Fibroblast of skin of left quadriceps (primary cell): ENCODE results near the gene KRTAP1-4.
"Not testable (repeated sequence)": the region's sequence is repeated elsewhere in the genome, so short reads cannot be mapped to it uniquely, and the experiment has no call there.

Experiments
- DNase-seq, 2 experiments: peaks; one replicate each; pipeline ENCODE4 v3.0.0-alpha.2; 2013; ENCODE audit warnings: low read depth in 2 of 2

KRTAP1-4 gene, protein sequence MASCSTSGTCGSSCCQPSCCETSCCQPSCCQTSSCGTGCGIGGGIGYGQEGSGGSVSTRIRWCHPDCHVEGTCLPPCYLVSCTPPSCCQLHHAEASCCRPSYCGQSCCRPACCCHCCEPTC

DNA sequence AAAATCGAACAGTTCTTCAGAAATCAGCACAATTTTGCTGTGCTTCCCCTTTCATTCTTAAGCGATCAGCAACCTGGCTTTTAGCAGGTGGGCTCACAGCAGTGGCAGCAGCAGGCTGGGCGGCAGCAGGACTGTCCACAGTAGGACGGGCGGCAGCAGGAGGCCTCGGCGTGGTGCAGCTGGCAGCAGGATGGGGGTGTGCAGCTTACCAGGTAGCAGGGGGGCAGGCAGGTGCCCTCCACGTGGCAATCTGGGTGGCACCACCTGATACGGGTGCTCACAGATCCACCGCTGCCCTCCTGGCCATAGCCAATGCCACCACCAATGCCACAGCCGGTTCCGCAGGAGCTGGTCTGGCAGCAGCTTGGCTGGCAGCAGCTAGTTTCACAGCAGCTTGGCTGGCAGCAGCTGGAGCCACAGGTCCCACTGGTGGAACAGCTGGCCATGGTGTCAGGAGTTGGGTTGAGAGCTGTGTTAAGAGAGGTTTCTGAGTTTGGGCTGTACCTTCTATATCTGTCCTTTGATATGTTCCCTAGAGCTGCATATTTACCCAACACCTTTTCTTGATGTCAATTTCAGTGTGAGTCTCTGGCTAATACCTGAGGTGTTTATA lies at the start of gene KRTAP1-4:
KRTAP1-4 (minus strand) TSS at position 563 of the 613 bp plus-strand sequence; CDS start at position 446, 117 bp downstream.
- DNase-seq, result no peak

DNA sequence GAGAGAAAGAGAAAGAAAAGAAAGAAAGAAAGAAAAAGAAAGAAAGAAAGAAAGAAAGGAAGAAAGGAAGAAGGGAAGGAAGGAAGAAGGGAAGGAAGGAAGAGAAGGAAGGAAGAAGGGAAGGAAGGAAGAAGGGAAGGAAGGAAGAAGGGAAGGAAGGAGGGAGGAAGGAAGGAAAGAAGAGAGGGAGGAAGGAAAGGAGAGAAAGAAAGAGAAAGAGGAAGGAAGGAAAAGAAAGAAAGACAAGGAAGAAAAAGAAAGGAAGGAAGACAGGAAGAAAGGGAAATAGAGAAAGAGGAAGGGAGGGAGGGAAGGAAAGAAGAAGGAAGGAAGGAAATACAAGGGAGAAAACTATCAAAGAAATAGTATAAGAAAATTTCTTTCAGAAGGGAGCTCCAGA lies 46.8 kb upstream of the KRTAP1-4 start:
- no peak for DNase-seq

DNA sequence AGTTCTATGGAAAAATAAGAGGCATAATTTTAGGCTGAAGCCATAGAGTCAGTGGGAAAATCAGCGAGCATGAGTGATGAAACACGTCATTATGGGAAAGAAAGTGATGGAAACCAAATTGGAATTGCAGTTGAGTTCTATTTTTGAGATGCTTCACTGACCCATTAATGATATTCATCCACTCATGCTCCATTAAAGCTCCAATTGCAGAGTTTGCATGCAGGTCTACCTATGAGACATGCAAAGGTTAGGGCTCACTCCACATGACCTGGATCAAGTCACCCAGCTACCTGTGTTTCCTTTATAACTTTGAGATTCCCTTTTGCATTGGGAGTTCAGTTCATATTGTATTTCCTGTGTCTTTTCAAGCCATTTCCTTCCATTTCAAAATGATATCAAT lies 43.7 kb upstream of the KRTAP1-4 start:
- no peak for DNase-seq

DNA sequence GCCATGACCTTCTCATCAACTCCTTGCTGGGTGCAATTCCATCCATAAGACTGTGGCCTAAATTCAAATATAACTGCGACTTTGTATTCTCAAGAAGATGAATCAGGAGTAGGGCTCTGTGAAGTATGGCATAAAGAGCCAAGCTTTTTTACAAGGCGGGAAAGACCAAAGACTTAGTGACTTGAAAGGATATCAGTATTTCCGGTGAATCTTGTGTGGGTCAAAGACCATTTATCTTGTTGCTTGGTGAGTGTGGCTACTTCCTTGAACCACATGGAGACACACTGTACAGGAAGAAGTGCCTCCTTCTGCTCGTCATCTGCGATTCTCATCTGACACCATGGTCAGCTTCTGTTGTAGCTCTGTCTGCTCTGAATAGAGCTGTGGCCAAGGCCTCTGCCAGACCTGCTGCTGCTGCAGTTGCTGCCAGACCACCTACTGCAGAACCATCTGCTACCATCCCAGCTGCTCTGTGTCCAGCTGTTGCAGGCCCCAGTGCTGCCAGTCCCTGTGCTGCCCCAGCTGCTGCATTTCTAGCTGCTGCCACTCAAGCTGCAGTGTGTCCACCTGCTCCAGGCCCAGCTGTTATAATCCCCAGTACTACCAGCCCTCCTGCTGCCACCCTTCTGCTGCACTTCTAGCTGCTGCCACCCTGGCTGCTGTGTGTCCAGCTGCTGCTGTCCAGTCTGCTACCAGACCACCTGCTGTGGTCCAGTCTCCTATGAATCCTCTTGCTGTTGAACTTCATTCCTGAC lies 41.8 kb upstream of the KRTAP1-4 start:
- no peak for DNase-seq

DNA sequence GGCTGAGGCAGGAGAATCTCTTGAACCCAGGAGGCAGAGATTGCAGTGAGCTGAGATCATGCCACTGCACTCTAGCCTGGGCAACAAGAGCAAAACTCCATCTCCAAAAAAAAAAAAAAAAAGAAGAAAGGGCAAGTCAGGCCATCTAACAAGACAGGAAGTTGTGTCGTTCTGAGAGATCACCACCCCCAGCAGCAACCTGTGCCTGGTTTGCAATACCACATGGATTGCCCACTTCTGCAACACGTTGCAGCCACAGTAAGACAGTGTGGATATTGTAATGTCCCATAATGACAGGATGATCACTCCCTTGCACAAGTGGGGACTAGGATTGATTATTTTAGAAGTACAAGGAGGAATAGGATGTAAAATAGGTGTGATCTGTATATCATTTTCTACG lies 39.0 kb upstream of the KRTAP1-4 start:
- no peak for DNase-seq

DNA sequence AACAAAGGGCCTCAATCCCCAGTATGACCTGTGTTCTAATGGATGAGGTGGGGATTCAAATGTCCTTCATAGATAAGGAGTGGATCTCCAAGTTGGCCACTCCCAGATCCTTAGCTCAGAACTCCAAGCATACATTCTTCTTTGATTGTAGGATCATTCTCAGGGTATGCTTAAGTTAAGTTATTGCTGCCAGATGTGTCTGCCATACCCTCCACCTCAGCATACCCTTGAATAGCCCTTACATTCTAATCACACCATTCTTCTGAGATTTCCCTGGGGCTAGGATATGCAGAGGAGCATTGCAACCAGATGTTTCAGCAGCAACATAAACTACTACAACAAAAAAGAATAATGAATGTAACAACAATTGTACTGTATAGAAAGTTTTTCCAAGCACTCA lies 37.3 kb upstream of the KRTAP1-4 start:
- DNase-seq, result peak; percentile 86 to 87

DNA sequence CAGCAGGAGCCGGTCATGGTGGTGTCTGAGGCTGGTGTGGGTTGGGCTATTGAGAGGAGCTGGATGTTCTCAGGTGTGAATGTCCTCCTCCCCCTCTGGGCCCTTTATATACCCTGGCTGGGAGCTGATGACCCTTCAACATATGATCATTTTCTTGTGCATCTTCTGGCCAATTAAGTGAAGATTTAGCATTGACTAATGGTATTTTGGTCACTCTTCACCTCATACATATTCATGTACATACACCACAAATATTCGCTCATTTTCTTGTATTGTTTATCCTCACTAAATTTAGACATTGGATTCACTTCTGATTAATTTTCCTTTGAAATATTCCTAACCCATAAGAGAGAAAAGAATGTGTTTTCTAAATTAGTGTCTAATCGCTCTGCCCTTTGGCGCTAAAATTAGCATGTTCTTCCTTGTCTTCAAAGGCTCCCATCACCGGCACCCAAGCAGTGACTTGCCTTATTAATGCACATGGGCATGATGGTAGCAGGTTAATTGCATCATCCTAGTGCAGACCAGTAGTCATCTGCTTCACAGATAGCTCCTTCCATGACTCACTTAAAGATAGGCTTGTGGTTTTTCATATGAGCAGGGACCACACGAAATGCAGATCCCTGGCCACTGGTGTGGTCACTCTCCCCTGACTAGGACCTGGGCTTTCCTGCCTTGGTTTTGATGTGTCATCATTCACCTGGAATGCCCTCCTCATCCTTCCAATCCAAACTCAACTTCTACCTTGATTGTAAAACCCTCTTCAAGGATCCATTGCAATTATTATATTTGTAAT lies 36.0 kb upstream of the KRTAP1-4 start, which contains the start of gene KRTAP2-4:
KRTAP2-4 (minus strand) TSS at position 51 of the 796 bp plus-strand sequence; CDS start at position 17, 34 bp downstream.
- DNase-seq, result peak; percentile 71 to 72

DNA sequence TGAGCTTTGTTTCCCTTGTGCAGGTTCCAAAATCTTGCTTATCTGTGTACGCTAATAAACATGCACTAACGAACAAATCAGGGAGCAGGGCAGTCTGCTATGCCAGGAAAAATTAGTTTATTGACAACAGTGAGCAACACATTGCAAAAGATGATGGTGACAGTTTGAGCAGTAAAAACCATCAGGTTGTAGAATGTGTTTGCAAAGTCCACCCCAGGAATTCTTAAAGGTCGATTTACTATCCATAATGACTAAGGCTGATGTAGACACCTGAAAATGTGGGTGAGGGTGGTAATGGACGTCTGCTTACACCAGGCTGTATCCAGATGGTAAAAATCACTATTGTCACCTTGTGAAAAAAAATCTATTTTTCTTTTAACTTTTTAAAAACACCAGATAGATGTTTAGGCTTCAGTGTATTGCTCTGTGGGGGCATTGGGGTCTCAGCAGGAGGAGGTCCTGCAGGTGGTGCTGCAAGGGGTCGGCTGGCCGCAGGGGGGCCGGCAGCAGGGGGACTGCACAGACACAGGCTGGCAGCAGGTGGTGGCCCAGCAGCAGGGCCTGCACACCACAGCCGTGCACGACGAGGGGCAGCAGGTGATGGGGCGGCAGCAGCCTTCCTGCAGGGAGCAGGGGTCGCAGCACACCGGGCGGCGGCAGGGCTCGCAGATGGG lies 35.2 kb upstream of the KRTAP1-4 start:
- not testable (repeated sequence) for DNase-seq

DNA sequence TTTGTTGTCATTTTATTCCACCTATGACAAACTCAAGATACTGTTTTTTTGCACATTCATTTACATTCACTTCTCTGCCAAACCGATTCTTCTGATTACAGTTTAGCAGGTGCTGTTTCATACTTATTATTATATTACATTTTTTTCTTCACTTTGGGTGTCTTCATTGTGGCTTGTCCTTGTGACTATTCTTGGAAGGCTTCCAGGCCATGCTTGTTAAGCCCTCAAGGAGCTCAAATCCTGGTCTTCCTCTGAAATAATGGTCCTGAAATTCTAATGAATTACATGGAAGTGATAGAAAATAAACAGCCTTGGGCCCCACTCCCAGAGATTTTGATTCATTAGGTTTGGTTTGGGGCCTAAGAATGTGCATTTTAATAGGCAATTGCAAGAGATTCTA lies 34.3 kb upstream of the KRTAP1-4 start:
- DNase-seq, result no peak

DNA sequence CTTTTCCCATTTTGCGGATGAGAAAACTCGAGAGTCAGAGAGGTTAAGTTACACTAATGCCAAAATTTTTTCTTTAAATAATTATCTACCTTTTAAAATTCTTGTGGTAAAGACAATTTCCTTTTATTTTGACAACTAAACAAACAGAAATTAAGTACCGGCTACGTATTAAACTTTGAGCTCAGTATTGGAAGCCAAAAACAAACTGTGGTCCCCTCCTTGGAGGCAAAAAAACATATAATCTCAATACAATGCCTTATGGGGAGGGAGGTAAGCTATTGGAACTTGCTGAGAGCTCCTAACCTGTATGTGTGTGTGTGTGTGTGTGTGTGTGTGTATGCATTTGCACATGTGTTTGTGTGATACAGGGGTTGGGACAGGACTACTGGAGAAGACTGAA lies 33.5 kb upstream of the KRTAP1-4 start:
- DNase-seq, result no peak

DNA sequence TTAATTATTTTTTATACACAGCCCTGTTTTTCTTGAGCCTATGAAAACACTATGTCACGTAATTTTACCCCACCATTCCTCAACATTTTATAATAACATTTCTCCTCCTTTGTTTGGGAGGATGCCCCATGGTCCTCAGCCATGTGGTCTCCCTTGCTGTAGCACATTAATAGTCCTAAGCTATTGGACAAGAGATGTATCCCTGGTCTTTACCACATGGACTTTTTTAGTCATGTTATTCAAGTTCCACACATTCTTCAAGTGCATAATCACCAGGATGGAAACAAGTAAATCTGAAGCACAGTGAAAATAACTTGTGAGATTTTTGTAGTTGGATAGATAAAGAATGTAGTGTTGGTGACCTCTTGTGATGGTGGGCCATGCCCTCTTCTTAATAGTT lies 32.0 kb upstream of the KRTAP1-4 start:
- peak; percentile 97 to 98 for DNase-seq

DNA sequence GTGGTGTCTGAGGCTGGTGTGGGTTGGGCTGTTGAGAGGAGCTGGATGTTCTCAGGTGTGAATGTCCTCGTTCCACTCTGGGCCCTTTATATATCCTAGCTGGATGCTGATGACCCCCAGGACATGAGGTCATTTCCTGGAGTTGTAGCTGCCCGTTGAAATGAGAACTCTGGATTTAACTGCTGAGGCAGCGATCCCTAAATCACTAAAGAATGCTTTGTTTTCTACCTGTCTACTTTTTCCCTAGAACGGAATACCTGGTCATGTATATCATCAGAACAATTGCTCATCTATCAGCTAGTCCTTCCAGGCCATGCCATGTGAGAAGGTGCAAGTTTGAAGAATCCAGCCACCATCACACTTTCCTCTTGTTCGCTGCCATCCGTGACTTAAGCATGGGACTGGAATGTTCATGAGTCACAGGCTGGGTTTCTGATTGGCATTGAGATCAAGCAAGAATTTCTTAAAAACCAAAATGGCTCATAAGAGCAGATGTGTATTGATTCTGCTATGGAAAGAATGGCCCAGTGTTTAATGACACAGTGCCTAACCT lies 30.1 kb upstream of the KRTAP1-4 start, which contains the start of gene KRTAP2-3:
KRTAP2-3 (minus strand) TSS at position 63 of the 553 bp plus-strand sequence. CDS start 64 bp downstream, outside the sequence.
- DNase-seq, result peak; percentile 91 to 92

DNA sequence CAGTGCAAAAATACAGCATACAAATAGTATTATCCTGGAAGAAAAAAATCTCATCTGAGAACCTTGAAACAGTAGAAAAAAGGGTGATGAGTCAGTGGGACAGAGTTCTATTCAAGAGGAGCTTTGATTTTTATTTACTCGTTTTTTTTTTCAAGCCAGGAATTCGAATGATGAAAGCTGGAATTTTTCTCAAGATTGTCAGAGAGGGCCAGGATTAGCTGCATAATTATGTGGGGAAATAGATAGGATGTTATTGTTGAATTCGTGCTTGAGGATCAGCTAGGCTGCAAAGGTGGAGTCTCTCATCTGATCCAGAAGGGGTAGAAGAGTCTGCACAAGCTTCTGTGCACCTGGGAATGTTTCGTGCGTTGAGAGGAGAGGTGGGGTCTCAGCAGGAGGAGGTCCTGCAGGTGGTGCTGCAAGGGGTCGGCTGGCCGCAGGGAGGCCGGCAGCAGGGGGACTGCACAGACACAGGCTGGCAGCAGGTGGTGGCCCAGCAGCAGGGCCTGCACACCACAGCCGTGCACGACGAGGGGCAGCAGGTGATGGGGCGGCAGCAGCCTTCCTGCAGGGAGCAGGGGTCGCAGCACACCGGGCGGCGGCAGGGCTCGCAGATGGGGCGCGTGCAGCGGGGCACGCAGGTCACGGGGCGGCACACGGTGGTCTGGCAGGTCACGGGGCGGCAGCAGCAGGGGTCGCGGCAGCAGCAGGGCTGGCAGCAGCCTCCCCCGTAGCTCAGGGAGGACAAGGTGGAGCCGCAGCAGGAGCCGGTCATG lies 29.5 kb upstream of the KRTAP1-4 start:
- DNase-seq, result peak; percentile 93

DNA sequence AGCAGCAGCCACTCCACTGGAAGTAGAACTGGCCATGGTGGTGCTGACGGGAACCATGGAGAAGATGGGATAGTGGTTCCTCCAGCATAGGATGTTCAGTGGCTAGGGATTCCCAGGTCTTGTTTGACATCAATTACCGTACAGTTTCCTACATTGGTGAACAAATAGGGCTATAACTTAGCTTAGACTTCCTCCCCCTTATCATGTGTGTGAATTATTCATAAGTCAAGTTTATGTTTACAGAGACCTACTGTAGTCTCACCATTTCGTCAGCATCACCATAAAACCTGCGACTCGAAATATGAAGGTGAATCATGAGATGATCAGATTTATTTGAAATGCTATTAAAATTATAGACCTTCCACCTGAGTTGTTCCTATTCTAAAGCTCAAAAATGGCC lies 28.7 kb upstream of the KRTAP1-4 start:
- no peak for DNase-seq

DNA sequence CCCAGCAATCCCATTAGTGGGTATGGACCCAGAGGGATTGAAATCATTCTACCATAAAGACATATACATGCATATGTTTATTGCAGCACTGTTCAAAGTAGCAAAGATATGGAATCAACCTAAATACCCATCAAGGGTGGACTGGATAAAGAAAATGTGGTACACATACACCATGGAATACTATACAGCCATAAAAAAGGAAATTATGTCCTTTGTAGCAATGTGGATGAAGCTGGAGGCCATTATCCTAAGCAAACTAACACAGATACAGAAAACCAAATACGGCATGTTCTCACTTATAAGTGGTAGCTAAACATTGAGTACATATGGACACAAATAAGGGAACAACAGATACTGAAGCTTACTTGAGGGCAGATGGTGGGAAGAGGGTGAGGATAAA lies 27.6 kb upstream of the KRTAP1-4 start:
- DNase-seq, result no peak

DNA sequence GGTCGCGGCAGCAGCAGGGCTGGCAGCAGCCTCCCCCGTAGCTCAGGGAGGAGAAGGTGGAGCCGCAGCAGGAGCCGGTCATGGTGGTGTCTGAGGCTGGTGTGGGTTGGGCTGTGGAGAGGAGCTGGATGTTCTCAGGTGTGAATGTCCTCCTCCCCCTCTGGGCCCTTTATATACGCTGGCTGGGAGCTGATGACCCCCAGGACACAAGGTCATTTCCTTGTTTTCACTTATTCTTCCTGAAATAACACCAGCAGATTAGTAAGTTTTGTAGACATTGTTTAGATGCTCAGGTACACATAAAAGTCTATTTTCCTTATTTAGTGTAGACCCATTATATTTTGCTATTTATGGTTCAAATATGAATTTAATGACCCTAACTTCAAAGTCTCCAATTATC lies 25.1 kb upstream of the KRTAP1-4 start, which contains the start of gene KRTAP2-2:
KRTAP2-2 (minus strand) TSS at position 101 of the 400 bp plus-strand sequence; CDS start at position 82, 19 bp downstream.
- not testable (repeated sequence) for DNase-seq

DNA sequence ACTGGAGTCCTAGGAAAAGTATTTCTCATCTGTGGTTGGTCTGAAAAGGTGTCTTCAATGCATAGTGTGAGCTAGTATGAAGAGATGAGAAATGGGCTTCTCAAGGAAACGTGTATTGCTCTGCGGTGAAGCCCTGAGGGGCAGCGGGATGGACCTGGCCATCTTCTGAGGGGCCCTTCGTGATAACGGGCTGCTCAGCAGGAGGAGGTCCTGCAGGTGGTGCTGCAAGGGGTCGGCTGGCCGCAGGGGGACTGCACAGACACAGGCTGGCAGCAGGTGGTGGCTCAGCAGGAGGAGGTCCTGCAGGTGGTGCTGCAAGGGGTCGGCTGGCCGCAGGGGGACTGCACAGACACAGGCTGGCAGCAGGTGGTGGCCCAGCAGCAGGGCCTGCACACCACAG lies 24.6 kb upstream of the KRTAP1-4 start:
- DNase-seq, result not testable (repeated sequence)

DNA sequence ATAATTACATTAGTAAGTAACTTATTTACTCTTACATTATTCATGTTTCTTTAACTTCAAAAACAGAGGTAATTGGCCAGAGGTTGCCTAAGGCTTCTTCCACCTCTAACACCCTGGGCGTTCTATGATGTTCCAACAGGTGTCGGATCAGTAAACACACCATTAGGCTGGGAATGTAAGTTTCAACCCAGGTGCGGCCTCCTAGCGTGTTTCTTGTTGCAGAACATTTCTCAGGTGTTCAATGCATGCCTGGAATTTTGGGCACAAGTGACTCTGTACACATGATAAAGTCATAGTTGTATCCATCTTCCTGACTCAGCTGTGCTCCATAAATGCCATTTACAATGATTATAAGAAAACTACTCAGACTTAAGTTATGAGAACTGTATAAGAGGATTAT lies 24.0 kb upstream of the KRTAP1-4 start:
- DNase-seq, result no peak

DNA sequence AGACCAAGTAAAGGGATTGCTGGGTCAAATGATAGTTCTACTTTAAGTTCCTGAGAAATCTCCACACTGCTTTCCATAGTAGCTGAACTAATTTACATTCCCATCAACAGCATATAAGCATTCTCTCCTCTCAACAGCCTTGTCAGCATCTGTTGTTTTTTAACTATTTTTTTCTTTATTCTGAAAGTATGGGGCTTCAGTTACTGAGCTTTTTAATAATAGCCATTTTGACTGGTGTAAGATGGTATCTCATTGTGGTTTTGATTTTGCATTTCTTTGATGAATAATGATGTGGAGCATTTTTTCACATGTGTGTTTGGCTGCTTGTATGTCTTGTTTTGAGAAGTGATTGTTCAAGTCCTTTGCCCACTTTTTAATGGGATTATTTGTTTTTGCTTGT lies 22.6 kb upstream of the KRTAP1-4 start:
- DNase-seq, result peak in 1 of 2 experiments; percentile 54

DNA sequence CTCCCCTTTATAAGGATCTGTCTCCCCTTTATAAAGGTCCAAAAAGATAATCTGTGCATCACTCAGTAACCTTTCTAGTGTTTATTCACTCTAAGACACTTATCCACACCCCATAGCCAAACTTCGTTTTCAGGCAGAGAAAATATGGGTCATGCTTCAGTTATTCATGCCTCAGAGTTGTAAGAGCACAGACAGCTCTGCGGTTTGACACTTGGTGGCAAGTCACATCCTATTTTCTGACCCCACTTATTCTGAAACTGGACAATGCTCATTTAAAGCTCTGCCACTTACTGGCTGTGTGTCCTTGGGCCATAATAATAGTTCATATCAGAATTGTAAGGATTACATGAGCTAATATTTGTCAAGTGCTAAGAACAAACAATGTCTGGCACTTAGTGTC lies 19.1 kb upstream of the KRTAP1-4 start:
- DNase-seq, result no peak
